ENCODE results near the gene ARHGAP44.

Gene ARHGAP44

GRCh38 chr17:12995106-12995895, 206.0 kb downstream of the ARHGAP44 start:
- DNase-seq (ENCODE audit: low spot score) = no peak

DNA sequence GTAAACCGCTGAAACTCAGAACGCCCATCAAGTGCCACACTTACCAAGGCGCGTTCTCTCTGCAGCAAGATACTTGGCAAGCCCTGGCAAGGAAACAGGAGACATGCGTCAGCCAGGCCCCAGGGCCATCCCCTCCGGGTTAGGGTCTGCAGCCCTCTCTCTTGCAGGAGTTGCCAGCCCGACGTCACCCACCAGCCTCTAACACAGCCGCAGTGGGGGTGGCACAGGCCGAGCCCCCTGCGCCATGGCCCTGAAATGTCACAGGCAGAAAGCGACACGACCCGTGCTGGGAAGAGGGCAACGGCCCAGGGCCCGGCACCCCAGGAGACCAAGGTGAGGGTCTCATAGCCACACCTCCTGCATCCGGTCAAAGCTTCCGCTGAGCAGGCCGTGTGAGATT, 206.6 kb downstream of the ARHGAP44 start:
- DNase-seq (ENCODE audit: low spot score) = no peak

GRCh38 chr17:12996357-12996756, 207.1 kb downstream of the ARHGAP44 start:
- no peak for DNase-seq (ENCODE audit: low spot score)

- DNase-seq (ENCODE audit: low spot score) = no peak
These were observed 207.6 kb downstream of the ARHGAP44 start for GRCh38 chr17:12996941-12997340.

- DNase-seq (ENCODE audit: low spot score) = no peak
These were observed 209.2 kb downstream of the ARHGAP44 start for GRCh38 chr17:12998461-12998860.

GRCh38 chr17:12998874-12999273, 209.6 kb downstream of the ARHGAP44 start:
- no peak for DNase-seq (ENCODE audit: low spot score)

- DNase-seq (ENCODE audit: low spot score) = no peak
These were observed 211.3 kb downstream of the ARHGAP44 start for GRCh38 chr17:13000561-13000960.

DNA sequence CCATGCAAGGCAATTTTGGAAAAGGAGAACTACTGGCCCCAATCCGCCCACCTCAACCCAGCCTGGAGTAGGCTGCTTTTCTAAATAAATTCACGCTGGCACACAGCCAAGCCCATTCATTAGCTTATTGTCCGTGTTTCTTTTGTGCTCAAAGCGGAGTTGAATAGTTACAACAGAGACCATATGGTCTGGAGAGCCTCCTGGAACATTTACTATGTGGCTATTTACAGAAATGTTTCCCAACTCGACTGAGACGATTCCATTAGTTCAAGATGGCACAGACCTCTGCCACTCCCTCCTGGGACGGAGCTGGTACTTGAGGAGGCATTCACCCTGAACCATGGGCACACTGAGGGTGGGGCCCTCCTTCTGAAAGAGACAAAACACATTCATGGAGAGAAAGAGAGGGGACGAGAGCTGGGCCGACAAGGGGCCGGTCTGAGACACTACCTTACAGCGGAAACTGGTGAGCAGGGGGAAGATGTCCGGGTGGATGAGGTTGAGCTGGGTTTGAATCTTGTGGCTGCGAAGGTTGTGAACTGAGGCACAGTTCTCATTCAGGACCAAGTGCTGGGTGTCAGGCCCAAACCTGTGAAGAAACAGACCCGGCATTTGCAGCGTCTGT, 212.8 kb downstream of the ARHGAP44 start:
- no peak for DNase-seq (ENCODE audit: low spot score)

DNA sequence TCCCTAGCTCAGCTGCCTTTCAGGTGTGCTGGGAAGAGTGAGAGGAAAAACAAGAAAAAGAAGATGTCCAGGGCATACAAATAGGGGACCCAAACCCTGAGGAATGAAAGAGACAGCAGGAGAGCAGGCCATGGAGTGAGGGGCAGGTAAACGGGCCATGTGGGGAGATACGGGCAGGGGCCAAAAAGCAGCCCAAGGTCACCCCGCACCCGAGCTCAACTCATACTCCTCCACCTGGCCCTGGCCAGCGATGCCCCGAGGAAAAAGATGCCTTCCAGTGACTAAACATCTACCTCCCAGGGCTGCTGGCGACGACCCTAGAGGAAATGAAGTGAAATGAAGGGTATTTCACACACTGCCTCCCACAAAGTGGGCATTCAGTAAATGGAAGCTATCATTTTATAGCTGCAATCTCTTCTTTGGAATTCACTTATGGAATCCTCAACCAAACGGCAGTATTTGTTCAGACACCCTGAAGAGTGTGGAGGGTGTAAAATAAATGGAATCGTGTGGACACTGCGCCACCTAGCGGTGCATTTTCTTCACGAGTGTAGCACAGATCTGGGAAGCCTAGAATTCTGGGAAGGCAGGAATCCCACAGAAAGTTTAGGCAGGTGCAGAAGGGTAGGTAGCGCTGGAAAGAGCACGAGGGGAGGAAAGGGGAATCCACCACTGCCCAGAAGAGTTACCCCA, 213.6 kb downstream of the ARHGAP44 start:
- DNase-seq (ENCODE audit: low spot score) = peak; percentile 52

DNA sequence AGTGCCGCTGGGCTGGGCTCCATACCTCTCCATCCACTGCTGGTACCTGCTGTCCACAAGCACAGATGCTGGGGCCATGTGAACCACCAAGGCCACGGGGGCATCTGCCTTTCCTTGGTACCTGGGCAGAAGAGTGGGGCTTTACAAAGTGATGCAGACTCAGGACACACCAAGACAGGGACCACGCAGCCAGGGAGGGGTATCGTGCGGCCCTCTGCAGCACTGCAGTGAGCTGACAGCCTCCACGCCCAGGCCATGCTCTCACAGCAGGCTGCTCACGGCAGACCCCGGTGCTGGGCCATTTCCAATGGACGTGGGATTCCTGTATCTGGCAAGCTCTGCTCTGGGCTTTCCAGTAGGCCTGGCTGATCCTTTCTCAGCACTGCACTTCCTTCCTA, 214.2 kb downstream of the ARHGAP44 start:
- no peak for DNase-seq (ENCODE audit: low spot score)

DNA sequence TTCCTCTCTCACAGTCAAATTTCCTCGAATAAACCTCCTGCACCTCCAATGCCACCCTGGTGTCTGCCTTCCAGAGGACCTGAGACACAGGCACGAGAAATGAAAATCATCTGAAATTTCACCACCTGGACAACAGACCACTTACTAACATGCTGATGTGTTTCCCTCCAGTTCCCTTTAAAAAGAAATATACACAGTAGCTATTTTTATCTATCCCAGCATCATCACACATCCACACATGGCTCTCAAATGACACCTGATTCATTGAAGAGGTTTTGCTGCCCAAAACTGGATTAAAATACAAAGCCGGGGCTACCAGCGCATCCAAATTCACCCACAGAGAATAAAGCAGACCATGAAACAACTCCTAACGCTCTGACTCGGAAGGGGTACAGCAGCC, 214.6 kb downstream of the ARHGAP44 start:
- no peak for DNase-seq (ENCODE audit: low spot score)

DNA sequence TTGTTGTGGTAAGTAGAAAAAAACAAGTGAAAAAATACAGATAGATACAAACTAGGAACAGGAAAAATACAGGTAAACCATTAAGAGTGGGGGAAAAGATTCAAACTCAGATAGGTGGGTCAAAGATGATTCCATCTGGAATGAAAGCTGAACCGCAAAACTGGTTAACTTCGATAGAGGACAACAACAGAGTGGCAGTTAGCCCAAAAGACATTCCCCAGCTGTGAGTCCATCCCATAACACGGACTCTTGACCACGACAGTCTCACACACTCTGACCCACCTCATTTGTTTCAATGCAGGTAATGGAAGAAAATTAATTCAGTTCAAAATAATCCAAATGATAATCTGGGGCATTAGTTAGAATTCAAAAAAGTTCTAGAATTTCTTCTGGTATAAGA, 215.0 kb downstream of the ARHGAP44 start:
- no peak for DNase-seq (ENCODE audit: low spot score)

GRCh38 chr17:13005530-13005929, 216.2 kb downstream of the ARHGAP44 start:
- DNase-seq (ENCODE audit: low spot score) = no peak

- no peak for DNase-seq (ENCODE audit: low spot score)
These were observed 219.2 kb downstream of the ARHGAP44 start for GRCh38 chr17:13008461-13008860.

DNA sequence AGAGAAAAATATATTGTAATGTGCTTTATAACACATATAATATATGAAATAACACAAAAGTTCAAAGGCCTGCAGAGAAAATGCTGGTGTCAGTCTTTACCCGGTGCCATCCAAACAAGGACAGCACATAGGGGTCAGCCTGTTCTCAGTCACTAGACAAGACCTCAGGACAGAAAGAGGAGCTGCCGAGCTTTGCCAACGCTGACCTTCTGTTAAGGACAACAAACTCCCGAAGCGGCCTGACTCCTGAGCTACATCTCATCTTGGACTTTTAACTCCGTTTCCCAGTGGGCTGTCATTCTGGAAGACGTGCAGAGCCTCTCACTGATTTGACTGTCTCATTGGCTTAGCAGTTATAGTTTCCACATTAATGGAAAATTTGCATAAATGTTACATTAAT, 221.7 kb downstream of the ARHGAP44 start:
- DNase-seq (ENCODE audit: low spot score) = no peak

- DNase-seq (ENCODE audit: low spot score) = no peak
These were observed 225.5 kb downstream of the ARHGAP44 start for GRCh38 chr17:13014801-13015200.

DNA sequence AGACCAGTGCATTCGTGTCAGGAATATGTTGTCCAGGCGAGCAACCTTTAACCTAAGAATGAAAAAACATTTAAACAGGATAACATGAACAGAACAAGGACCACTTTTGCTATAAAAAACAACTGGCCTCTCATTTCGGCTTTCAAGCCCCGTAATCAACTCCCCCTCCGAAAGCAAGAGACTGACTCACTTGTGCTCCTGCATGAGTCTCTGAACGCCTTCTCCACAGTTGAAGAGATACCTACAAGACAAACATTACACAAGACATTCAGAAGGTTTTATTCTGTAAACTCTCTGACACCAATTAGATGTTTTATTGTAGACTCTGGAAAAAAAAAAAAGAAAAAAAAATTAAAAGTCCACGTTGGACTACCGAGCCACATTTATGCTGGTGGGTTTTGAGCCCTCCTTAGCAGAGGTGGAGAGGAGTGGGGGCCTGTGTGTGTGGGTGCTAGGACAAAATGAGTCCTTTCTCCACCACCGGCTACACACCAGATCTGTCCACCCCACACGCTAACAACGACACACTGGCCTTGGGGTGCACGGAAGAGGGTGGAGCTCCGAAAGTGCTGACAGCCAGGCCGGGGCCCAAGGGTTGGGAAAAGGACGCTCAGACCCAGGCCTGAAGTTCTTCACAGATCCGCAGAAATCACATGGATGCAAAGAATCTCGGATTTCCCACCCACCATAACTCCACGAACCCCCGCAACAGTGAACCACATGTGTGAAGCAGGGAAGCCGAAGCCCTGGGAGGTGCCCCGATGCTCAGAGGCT, 227.8 kb downstream of the ARHGAP44 start:
- DNase-seq (ENCODE audit: low spot score) = no peak

GRCh38 chr17:13017655-13018459, 228.6 kb downstream of the ARHGAP44 start, which contains the start of gene ELAC2:
Gene ELAC2, minus strand, starts transcription at chr17:13018027. Its CDS starts 80 bp downstream, at chr17:13017947.
- peak; percentile 98 for DNase-seq (ENCODE audit: low spot score)

- no peak for DNase-seq (ENCODE audit: low spot score)
These were observed 234.7 kb downstream of the ARHGAP44 start for GRCh38 chr17:13024016-13024415.

GRCh38 chr17:13024526-13025257, 235.4 kb downstream of the ARHGAP44 start:
- DNase-seq (ENCODE audit: low spot score) = peak; percentile 65

- no peak for DNase-seq (ENCODE audit: low spot score)
These were observed 235.9 kb downstream of the ARHGAP44 start for GRCh38 chr17:13025258-13025627.

Data from LoVo (cell line).